Endodermal cell (in vitro differentiated cells): ENCODE measurements around the gene MCTP1. TPM values are rescaled to one million over a fixed set of nuclear protein-coding genes. Genes with fewer than 3 reads are reported as not detected.

ENCODE experiments used
- DNase-seq: peaks from one replicate; pipeline ENCODE4 v3.0.0-alpha.2; 2017
- H3K27ac ChIP-seq: 2 replicates; pipeline ENCODE4 v1.5.1; 2013; ENCODE audit warnings: mild to moderate bottlenecking, low read depth, low read length, moderate library complexity
- H3K27me3 ChIP-seq: 2 replicates; pipeline ENCODE4 v1.6.1; 2013; ENCODE audit warnings: mild to moderate bottlenecking, low read length, moderate library complexity; ENCODE audit not compliant: insufficient read depth, control insufficient read depth, poor library complexity, severe bottlenecking
- H3K36me3 ChIP-seq: 2 replicates; pipeline ENCODE4 v1.7.0; 2013; ENCODE audit warnings: mild to moderate bottlenecking, low read length, moderate library complexity; ENCODE audit not compliant: control insufficient read depth, insufficient read depth
- H3K4me1 ChIP-seq: one replicate; pipeline ENCODE4 v1.7.0; 2013; ENCODE audit warnings: low read length; ENCODE audit not compliant: control insufficient read depth, insufficient read depth
- H3K4me3 ChIP-seq: 2 replicates; pipeline ENCODE4 v1.5.1; 2013; ENCODE audit warnings: mild to moderate bottlenecking, low read length, moderate library complexity
- H3K9ac ChIP-seq: 2 replicates; pipeline ENCODE4 v1.6.1; 2013; ENCODE audit warnings: mild to moderate bottlenecking, low read length, moderate library complexity; ENCODE audit not compliant: poor library complexity, severe bottlenecking; ENCODE audit errors: extremely low read depth
- H3K9me3 ChIP-seq: 2 replicates; pipeline ENCODE4 v1.6.1; 2013; ENCODE audit warnings: mild to moderate bottlenecking, low read length, moderate library complexity; ENCODE audit not compliant: control insufficient read depth
- H3K27ac Mint-ChIP-seq: 2 replicates; pipeline ENCODE4 v1.8.0; 2020; ENCODE audit warnings: mixed read lengths
- H3K27me3 Mint-ChIP-seq: 2 replicates; pipeline ENCODE4 v1.8.0; 2021; ENCODE audit warnings: mild to moderate bottlenecking, mixed read lengths; ENCODE audit not compliant: insufficient read depth
- H3K36me3 Mint-ChIP-seq: 2 replicates; pipeline ENCODE4 v1.8.0; 2020; ENCODE audit warnings: low read depth, mixed read lengths
- H3K4me1 Mint-ChIP-seq: 2 replicates; pipeline ENCODE4 v1.8.0; 2020; ENCODE audit warnings: mixed read lengths
- H3K4me3 Mint-ChIP-seq: 2 replicates; pipeline ENCODE4 v1.8.0; 2020; ENCODE audit warnings: mild to moderate bottlenecking, moderate library complexity, mixed read lengths
- H3K9me3 Mint-ChIP-seq: 2 replicates; pipeline ENCODE4 v1.8.0; 2020; ENCODE audit warnings: mild to moderate bottlenecking, mixed read lengths
- CTCF ChIP-seq: fragments of 200-600 bp; sonication (generic); conservative IDR thresholded peaks from 2 replicates; pipeline ENCODE4 v1.5.0; 2021; ENCODE audit warnings: antibody characterized with exemption, mild to moderate bottlenecking
- WGBS, 2 experiments: methylation state at CpG; one replicate each; pipeline versions ENCODE4 v1.1.5 to v1.1.7; 2013; ENCODE audit warnings: missing lambda C conversion rate in 2 of 2, mixed read lengths in 1 of 2; ENCODE audit not compliant: insufficient coverage in 1 of 2, insufficient read length in 1 of 2; 5-methylcytosine and 5-hydroxymethylcytosine counted together
- total RNA-seq, 2 donors: library from RNA; stranded (reverse); fragmentation: NEBNext Ultra II Directional in 1 of 2; extraction: Animal tissue kit (Norgen Biotek cat#: 25700) in 1 of 2; gene quantifications; 2 replicates in 1 of 2; 3 replicates in 1 of 2; pipeline ENCODE4 v1.2.1, GENCODE V29; 2021

MCTP1 gene
- total RNA-seq, 2 donors from 2014 or later: 0.71 to 3.7 TPM

GRCh38 chr5:95223566-95224258 lies 61.2 kb downstream of the MCTP1 start:
- DNase-seq: no peak
- Mint-ChIP-seq H3K9me3 (no peaks in the 10 kb centered on the region), H3K4me1 (peaks cover 9% of the 10 kb centered on the region), H3K4me3 (no peak overlapping the region), H3K27me3 (no peaks in the 10 kb centered on the region), H3K36me3 (no peaks in the 10 kb centered on the region), H3K27ac (no peak overlapping the region)
- Histone ChIP-seq H3K27ac (no peak overlapping the region), H3K4me3 (no peak overlapping the region), H3K9me3 (no peaks in the 10 kb centered on the region), H3K4me1 (no peaks in the 10 kb centered on the region), H3K36me3 (no peaks in the 10 kb centered on the region), H3K27me3 (no peaks in the 10 kb centered on the region), H3K9ac (no peak overlapping the region)
- WGBS, 2 experiments: 67 to 90% methylated on average over 1 to 2 of the region's 2 CpGs
- no peak for TF ChIP-seq CTCF

- H3K9me3 Mint-ChIP-seq: no peaks in the 10 kb centered on the region
- H3K27ac ChIP-seq: no peak overlapping the region
- no peak overlapping the region for H3K4me3 ChIP-seq
- no peaks in the 10 kb centered on the region for H3K9me3 ChIP-seq
- H3K27me3 ChIP-seq: no peaks in the 10 kb centered on the region
- H3K27me3 Mint-ChIP-seq: no peaks in the 10 kb centered on the region
- no peaks in the 10 kb centered on the region for H3K4me1 ChIP-seq
- no peak overlapping the region for H3K4me3 Mint-ChIP-seq
- no peaks in the 10 kb centered on the region for H3K36me3 Mint-ChIP-seq
- no peaks in the 10 kb centered on the region for H3K36me3 ChIP-seq
- H3K4me1 Mint-ChIP-seq: peaks cover 9% of the 10 kb centered on the region
- WGBS, 2 experiments: 92 to 100% methylated on average over 1 to 2 of the region's 2 CpGs
- no peak for DNase-seq
- H3K9ac ChIP-seq: no peak overlapping the region
- TF ChIP-seq CTCF: no peak
- no peak overlapping the region for H3K27ac Mint-ChIP-seq
Observed at GRCh38 chr5:95222836-95223235, 62.1 kb downstream of the MCTP1 start.

- no peaks in the 10 kb centered on the region for H3K27me3 Mint-ChIP-seq
- no peaks in the 10 kb centered on the region for H3K36me3 ChIP-seq
- H3K4me1 Mint-ChIP-seq: peaks cover 9% of the 10 kb centered on the region
- H3K27me3 ChIP-seq: no peaks in the 10 kb centered on the region
- no peak overlapping the region for H3K9ac ChIP-seq
- no peak overlapping the region for H3K4me3 ChIP-seq
- no peak overlapping the region for H3K27ac ChIP-seq
- no peaks in the 10 kb centered on the region for H3K4me1 ChIP-seq
- no peak for TF ChIP-seq CTCF
- no peak for DNase-seq
- H3K4me3 Mint-ChIP-seq: no peak overlapping the region
- no peaks in the 10 kb centered on the region for H3K36me3 Mint-ChIP-seq
- 93 to 94% methylated on average over 2 of the region's 2 CpGs for WGBS, 2 experiments
- no peaks in the 10 kb centered on the region for H3K9me3 Mint-ChIP-seq
- H3K9me3 ChIP-seq: no peaks in the 10 kb centered on the region
- no peak overlapping the region for H3K27ac Mint-ChIP-seq
Observed at GRCh38 chr5:95221234-95221633, 63.7 kb downstream of the MCTP1 start.
